ENCODE data around the gene MAFB.
A peak's percentile ranks its signal among the peaks of the same experiment; 100 is the strongest.
"Not testable (repeated sequence)": the region's sequence is repeated elsewhere in the genome, so short reads cannot be mapped to it uniquely, and the experiment has no call there.

The MAFB gene

DNA sequence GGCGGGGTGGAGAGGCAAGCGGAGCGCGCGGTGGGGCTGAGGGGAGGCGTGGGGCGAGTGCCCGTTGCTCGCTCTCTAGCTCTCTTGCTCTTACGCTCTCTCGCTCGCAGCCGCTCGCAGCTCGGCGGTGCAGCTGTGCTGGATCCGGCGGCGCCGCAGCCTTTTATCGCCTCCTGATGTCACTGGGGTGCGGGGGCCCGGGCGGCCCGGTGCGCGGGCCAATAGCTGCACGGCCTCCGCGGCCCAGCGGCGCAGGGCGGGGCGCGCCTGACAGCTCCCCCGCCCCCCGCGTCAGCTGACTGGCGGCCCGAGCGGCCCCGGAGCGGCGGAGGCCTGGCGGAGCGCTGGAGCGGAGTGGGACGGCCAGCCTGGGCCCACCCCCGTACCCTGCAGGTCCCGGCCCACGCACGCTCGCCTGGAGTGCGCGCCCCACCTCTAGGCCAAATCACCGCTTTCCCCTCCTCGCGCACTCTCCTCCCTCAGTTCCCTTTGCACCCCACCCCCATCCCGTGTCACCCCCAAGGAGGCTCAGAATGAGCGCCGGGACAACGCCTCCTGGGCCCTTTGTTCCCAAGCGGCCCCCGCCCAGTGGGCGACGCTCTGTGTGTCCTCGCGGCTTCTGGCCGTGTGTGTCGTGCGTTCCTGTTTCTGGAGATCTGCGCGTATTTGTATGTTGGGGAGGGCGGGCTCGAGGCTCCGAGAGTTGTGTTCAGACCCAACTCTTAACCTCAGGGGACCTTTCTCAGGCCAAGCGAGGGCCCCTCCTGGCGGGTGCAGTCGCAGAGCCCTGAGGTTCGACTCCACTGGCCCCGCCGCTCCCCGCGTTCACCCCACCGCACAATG, at the start of gene MAFB:
Gene MAFB, minus strand, starts transcription at position 137 of the 843 bp plus-strand sequence. CDS start 386 bp downstream, outside the sequence.
- DNase-seq = peak; percentile 89

DNA sequence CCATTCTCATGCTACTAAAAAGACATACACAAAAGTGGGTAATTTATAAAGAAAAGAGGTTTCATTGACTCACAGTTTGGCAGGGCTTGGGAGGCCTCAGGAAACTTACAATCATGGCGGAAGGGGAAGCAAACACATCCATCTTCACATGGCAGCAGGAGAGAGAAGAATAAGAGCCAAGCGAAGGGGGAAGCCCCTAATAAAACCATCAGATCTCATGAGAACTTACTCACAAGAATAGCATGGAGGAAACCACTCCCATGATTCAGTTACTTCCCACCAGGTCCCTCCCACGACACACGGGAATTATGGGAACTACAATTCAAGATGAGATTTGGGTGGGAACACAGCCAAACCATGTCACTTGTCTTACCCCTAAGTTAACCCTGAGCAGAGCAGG, 47.4 kb upstream of the MAFB start:
- DNase-seq = not testable (repeated sequence)

DNA sequence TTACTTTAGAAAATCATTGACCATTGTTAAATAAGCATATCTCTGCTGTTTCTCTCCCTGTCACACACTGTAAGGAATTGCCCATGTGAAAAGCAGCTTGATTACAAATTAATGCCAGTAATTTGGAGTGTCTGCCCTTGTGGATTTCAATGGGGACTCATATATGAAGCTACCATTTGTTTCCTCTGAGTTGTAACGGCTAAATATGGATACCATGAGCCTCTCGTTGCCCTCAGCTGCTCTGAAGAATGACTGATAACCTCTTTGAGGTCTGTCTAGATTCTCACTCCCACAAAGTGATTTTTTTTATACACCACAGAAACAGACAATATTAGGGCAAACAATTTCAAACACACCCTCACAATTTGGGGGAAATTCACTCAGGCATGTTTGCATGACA, 40.0 kb upstream of the MAFB start:
- no peak for DNase-seq

DNA sequence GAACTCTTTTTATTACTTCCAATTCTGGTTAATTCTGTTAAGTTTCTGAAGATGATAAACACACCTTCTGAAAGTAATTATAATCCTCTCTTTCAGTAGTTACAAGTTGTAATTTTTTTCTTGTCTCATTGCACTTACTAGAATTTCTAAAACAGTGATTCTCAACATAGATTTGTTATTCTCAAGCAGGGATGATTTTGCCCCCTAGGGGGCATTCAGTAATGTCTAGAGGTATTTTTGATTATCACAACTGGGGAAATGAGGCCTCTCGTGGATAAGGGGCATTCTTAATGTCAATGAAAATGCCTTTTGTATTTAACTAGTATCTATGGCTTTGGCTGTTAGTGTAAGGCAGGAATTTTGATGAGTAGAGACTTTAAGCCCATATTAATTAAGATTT, 39.4 kb upstream of the MAFB start:
- DNase-seq = no peak

DNA sequence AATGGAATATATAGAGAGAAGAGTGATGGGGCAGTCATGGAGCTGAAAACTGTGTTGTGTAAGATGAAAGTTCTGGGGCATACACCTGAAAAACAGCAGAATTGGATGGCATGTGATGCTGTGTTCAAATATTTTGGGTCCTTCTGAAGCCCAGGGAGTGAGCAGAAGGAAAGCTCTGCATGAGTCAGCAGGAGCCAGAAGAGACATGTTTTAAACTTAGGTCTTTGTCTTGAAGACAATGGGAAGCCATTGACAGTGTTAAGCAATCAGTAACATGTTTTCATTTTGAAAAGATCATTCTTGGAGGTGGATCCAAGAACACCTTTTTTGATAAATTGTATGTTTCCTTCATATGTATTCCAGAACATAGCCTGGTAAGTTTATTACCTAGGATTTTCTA, 38.9 kb upstream of the MAFB start:
- DNase-seq = no peak

DNA sequence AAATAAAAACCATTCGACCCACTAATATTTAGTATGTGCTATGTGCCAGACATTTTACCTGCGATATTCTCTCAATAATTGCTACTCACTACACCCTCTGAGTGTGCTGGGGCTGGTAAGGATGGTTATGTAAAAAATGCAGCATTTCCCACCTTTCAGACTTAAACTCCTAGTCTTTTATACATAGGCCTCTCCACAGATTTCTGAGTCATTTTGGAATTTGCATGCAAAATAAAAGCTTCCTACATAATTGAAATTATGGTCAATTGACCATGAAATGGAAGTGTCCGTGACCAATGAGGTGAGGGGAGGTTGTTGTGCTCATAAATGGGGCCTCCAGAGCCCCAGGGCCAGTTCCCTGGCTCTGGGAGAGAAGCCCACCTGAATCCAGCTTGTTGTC, 37.7 kb upstream of the MAFB start:
- no peak for DNase-seq

DNA sequence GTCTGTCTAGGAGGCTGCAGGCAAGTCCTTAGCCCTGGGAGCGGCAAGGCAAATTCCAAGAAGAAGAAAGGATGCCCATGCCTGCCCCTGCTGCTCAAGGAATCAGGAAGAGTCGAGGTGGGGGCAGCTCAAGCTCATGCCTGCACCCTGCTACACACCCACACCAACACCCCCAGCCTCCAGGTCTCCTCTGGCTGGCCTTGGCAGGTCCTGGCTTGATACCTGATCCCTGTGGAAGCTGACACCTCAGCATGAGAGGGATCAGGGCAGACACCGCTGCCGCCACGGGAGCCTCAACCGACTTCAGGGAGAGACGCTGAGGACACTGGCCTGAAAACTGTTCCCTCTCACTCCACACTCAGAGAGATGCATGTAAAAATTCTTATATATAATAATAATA, 35.5 kb upstream of the MAFB start:
- no peak for DNase-seq

DNA sequence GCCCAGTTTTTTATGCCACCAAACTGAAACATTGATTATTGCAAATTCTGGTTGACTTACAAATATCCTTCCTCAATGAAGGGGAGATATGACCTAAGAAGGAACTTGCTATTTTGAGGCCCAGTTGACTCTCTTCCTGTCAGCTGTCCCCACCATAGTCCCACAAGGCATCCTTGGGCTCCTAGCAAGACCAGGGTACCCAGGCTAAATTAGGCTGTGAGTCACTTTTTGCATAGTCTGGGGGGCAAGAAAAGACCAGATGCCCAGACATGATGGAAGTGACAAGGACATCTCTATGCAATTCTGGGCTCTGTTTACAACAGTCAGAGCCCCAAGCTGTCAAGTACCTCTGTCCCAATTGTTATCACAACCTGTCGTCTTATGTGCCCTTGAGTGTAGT, 31.8 kb upstream of the MAFB start:
- no peak for DNase-seq

DNA sequence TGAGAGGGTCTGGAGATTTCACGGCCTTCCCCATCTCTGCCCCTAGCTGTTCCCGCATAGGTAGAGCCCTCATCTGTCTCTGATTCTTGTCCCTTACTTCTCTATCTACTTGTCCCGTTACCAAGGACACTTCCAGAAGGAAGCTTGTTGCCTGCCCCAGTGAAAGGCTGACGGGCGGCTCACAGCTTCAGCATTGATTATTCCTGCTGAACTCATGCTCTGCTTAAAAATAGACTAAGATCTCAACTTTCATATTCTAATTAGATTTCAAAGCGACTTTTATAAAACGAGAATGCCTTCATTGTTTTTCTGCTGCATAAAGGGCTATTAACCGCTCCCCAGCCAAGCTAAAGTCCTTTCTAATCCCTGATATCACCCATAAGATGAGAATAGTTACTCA, 31.1 kb upstream of the MAFB start:
- DNase-seq = no peak

DNA sequence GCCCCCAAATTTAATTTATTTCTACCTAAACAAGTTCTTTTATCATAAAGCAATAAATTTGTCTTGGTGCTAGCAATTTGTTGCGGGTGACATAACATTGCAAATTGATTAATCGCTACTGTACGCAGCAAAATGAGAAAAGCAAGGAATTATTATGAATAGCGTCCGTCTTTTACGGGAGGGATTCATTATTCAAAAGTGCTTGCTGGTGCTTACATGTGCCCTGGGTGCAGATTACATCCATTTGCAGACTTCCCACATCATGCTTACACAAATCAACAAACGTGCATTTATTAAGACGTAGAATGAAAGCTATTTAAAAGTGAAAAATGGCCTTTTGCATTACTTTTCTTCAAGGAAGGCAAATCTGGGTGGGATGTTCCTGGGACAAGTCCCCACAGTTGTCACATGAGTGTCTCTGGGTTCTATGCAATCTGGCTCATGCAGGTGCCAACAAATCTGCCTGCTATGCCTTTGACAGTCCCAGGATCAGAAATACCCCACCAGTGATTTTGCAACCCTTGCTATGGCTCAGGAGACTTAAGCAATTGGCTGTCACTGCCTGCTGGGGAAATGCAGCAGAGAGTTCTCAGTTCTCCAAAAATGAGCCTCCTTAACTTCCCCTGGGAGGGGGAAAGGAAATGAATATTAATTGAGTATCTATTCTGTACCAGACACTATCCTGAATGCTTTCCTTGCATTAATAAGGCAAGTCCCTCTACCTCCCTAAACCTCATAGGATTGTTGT, 30.1 kb upstream of the MAFB start:
- no peak for DNase-seq

DNA sequence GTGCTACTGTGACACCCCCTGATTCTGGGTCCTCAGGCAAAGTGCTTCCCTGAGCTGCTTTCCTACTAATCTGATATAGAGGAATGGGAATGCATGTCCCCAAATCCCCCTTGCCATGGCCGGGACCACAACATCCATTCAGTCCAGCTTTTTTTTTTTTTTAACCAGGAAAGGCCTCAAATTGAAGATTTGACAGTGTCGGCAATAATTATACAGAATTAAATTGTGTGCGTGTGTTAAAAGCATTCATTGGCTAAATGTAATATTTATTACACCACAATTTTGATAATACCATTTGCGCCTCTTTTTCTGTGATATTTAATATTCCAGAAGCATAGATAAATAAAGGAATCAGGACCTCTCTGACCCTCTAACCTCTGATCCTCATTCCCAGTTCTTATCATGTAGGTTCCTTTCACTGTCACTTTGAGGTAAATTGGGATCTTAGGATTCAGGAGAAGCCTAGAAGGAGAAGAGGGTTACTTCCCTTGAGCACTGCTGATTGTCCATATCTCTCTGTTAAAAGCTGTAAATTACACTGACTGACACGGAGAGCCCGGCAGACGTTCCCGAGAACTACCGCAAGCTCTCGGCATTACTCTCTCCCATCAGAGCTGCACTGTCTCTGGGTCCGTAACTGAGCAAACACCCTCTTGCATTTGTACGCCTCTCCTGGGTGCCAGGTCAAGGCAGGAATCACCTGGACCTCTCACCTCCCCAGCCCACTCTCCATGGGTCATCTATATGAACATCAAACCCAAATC, 29.4 kb upstream of the MAFB start:
- DNase-seq = no peak

DNA sequence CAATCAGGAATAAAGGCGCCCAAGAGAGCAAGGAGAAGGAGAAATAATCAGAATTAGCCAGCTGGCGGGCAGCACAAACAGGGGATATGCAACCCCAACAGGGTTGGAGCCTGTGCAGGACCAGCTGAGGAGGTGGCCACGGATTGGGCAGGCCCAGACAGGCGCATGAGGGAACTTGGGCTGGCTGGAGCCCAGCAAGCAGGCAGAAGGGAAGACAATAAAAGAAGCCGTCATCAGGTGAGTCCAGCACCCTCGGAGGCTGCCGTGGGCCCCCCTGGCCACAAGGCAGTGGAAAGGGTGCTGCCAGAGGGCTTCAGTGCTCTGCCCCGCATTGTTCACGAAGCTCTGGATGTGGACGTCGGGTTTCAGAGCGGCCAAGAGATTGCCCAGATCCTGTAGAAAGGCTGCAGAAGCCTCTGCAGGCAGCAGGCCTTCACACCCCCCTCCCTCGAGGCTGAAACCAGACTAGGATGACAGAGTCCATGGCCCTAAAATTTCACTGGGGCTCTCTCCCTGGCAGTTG, 28.4 kb upstream of the MAFB start:
- DNase-seq = no peak

DNA sequence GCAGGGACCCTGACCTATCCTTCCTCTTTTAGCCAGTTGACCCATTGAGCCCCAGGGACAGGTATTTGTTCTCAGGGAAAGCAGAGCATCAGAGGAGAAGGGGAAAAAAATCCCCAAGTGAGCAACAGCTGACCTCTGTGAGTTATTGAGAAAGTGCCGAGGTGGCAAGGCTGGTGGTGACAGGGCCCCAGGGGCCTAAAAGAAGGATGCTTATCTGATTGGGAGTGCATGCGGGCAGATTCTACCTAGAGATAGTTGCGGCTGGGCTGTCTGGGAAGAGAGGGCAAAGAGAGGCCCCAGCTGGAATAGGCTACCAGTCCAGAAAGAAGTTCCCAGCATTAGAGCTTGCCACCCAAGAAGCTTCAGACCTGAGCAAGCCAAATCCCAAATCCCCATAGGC, 26.5 kb upstream of the MAFB start:
- DNase-seq = no peak

DNA sequence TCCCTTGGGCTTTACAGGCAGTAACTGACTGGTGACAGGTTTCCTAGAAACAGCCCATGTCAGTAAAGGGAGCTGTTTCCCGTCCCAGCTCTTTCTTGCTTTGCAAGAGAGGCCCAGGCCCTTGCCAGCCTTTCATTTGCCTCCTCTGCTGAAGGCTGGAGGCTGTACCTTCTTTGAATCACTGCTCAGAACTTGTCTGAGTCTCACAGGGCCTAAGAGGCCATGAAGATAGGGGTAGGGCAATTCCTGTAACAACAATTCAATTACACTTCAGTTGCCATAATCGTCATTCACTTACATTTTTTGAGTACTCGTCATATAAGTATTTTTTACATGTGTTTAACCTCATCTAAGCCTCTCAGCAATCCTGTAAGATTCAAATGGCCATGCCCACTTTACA, 25.9 kb upstream of the MAFB start:
- no peak for DNase-seq

DNA sequence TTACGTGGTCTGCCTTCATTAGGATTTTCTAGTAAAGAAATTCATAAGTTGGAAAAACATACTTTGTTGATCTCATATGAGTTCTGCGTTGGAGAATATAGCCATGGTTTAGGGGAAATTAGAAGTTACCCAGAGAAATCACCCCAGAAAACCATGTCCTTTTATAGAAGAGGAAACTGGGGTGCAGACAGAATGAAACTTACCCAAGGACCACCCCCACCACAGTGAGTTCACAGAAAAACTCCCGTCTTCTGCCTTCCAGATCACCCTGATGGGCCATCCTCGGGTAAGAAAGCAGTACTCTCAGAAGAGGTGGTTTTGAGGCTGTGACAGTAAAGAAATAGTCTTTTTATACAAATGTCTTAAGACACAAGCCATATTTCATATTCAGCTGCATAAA, 25.1 kb upstream of the MAFB start:
- no peak for DNase-seq

DNA sequence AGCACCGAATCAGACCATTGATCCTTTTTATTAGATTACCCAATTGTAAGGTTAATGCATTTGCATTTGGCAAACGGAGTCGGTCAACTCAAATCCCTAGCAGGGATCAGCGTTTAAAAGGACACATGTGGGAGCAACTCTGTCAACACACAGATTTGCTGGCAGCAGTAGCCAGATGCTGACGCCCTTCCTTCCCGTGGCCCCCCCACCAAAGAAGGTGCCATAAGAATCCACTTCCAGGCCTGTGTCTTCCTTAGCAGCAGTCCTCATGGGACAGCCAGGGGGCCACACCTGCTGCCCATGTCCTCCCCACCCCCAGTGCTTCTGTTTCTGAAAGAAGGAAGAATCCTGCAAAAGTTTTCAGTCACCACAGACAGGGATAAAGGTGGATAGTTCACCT, 24.5 kb upstream of the MAFB start:
- no peak for DNase-seq

DNA sequence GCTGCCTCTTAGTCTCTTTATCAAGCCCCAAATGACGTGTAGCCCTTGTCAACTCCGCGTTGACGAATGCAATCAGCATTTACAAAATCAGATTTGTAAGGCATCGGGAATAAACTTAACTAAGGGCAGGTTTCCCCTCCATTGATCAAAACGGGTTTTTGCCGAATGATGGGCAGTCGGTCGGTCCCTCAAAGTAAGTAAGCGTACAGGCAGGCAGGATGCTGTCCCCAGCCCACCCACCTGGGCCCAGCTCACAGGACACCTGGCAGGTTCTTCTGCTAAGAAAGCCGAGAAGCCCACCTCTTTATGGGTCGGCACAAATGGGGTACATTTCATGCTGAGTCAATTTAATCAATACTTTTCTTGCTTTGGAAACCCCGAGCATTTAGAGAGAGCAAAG, 22.0 kb upstream of the MAFB start:
- DNase-seq = no peak

DNA sequence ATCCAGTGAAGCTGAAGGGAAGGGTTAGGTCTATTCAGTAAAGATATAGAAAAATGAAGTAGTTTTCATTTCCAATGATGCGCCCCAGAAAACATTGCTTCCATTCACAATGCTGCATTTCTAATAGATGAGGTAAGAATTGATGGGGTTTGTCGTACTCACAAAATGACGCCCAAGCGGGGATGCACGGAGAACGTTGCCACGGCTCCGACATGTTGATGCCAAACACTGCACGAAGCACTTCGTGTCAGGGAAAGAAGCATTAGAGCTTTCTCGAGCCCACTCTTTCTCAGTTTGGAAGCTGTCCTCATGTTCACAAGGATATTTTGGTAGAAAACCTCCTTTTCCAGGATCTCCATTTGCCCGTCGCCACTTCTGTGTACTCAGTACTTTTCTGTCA, 21.6 kb upstream of the MAFB start:
- DNase-seq = no peak

DNA sequence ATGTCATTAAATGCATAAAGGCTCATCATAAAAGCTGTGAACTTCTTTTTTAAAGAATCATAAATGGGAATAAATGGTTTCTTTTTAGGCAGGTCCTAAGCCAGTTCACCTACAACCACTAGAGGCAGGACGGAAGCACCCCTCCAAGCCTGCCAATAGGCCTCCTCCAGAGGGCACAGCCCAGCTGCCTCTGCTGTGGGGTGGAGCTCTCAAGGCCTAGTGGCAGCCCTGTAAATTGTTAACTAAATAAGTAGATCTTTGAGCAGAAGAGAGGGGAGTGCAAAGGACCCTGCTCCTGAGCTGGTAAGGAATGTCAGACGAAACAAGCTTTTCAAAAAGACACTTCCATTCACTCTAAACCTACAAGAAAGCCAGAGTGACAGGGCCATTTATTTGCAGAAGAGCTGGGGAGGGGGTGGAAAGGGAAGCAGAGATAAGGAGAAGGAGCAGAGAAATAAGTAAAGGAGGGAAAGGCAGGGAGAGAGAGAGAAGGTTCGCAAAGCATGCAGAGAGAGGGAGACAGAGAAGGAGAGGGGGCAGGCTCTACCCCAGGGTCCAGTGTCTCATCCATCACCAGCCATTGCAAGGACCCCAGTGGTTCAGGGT, 18.0 kb upstream of the MAFB start:
- DNase-seq = no peak

DNA sequence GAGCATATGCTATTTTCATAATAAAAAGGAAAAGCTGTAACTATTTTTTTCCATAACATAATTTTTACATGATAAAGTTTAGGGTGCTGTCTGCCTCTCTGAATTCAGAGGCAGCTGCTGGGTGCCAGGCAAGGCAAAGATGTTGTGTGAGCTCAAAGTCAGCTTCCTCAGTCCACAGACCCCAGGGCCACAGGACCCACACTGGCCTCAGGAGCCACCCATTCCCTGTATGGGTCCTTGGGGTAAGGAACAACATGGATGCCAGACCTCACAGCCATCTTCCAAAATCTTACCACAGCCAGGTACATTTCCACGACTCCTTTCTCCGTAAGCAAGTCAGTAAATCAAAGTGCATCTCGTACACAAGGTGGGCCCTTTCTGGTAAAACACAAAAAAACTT, 16.4 kb upstream of the MAFB start:
- no peak for DNase-seq

DNA sequence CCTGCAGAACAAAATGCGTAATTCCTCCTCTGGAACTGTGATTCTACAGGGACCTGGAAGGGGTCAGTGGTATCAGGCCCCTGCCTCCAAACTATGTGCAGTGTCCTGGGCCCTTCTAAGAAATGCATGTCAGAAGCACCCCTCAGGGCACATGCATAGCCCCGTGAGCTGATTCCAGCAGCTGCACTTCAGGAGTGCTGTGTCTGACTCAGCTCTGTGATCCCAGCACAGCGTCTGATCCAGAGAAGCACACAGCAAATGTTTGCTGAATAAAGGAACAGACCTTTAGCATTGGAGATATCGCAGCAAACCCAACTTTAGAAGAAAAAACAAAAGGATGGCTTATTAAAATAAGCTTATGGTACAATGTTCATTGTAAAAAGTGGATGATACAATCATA, 15.8 kb upstream of the MAFB start:
- no peak for DNase-seq

DNA sequence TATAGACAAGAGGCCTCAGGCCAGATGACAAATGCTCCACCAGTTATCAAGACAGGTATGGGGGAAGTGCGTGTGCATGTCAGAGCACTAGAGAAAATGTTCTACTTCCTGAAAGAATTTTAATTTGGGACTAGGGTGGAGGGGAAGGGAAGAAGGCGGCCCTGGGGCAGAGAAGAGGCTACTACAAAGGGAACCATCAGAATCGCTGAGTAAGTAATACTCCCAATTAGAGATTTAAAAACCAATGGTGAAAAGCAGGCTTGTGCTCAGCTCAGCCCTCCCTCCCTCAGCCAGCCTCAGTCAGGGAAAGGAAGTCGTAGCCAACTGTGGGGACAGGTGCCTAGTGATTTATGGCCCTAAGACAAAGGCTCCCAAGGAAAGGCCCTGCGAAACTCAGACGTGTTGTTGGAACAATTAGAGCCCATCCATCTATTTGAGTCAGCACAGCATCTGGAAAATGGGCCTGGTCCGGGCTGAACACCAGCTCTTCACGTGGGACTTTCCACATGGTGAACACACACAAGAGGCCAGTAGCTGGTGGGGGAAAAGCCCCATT, 15.0 kb upstream of the MAFB start:
- no peak for DNase-seq

DNA sequence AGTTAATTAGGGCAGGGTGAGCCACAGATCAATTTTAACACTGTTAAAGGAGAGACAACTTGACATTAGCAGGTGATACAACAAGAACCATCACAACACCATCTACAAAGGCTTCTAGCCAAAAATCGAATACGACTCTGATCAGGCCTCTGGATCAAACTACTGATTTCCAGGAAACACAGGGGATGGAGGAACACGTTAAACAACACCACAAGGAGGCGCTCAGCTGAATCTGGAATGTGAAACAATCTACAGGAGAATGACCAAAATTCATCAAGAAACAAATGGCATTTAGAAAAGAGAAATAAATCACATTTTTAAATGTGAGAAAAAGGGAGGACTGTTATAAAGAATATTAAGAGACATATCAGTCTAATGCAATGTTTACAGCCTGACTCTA, 13.5 kb upstream of the MAFB start:
- no peak for DNase-seq

Data from NCI-H446 treated with DMSO at 0.1 percent for 48 hours (cell line).